ENCODE measurements around the gene TMEM250. TPM values are rescaled to one million over a fixed set of nuclear protein-coding genes. Genes with fewer than 3 reads are reported as not detected.

Gene TMEM250
- total RNA-seq, 3 donors from 2014 or later (not counting 1 experiment from before 2014, with no cell fraction given) = 19.5 to 34.3 (median 33.6) TPM

DNA sequence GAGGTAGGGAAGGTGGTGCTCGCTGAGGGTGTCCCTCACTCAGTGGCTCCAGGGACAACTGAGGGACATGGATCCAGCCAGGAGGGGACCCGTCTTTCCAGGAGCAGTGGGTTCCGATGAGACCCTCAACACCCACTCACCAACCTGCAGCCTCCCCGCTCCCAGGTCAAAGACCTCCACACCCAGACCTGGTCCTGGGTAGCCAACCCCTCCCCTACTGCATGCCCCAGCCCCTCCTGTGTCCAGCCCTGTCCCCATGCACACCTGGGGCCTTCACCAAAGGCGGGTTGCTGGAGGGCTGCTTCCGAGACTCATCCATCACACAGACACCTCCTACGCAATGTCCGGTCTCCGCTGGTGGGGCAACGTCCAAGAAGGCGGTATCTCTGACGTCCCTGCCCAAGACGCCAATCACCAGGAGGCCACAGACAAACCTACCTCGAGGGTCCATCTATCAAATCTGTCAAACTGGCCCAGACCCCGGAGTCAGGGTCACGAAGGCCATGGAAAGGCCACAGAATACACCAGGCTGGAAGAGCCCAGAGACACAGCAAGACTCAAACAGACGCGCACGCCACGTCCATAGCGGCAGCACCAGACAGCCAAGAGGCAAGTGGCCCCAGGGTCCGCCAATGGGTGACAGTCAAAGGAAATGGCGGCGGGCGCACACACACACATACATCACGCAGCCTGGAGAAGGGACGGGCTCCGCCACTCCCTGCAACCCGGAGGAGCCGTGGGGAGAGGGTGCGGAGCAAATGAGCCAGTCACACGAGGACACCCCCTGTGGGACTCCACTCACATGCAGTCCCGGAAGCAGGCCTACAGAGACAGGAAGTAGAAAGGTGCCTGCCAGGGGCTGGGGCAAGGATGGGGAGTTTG is 34.4 kb downstream of the TMEM250 start:
- DNase-seq = no peak
- TF ChIP-seq, protein P1, sequence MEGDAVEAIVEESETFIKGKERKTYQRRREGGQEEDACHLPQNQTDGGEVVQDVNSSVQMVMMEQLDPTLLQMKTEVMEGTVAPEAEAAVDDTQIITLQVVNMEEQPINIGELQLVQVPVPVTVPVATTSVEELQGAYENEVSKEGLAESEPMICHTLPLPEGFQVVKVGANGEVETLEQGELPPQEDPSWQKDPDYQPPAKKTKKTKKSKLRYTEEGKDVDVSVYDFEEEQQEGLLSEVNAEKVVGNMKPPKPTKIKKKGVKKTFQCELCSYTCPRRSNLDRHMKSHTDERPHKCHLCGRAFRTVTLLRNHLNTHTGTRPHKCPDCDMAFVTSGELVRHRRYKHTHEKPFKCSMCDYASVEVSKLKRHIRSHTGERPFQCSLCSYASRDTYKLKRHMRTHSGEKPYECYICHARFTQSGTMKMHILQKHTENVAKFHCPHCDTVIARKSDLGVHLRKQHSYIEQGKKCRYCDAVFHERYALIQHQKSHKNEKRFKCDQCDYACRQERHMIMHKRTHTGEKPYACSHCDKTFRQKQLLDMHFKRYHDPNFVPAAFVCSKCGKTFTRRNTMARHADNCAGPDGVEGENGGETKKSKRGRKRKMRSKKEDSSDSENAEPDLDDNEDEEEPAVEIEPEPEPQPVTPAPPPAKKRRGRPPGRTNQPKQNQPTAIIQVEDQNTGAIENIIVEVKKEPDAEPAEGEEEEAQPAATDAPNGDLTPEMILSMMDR (IDR thresholded peaks at IDR 0.05) = no peak
- Histone ChIP-seq H3K9me3 (ENCODE audit: control insufficient read depth, insufficient read depth, low read length) (no peaks in the 10 kb centered on the region), H3K36me3 (ENCODE audit: control insufficient read depth, insufficient read depth, low read length) (no peaks in the 10 kb centered on the region), H3K4me1 (ENCODE audit: control insufficient read depth, insufficient read depth, low read length) (peaks cover 25% of the 10 kb centered on the region), H3K4me3 (ENCODE audit: low read length) (no peak overlapping the region), H3K27me3 (ENCODE audit: control insufficient read depth, insufficient read depth, low read length) (no peaks in the 10 kb centered on the region), H3K27ac (ENCODE audit: low read length) (no peak overlapping the region)
- WGBS (ENCODE audit: insufficient coverage) = 87% methylated on average over 33 of the region's 33 CpGs
- no peak overlapping the region for H3K4me3 Mint-ChIP-seq
- H3K9me3 Mint-ChIP-seq = no peaks in the 10 kb centered on the region
- peak overlapping the region in 1 of 2 donors; percentile 9 for H3K27ac Mint-ChIP-seq
- no peak for ATAC-seq
- intact Hi-C loops (cut with micrococcal nuclease) = no loop called here
- peaks cover 26 to 31% of the 10 kb centered on the region in 2 donors for H3K4me1 Mint-ChIP-seq
- no peaks in the 10 kb centered on the region for H3K27me3 Mint-ChIP-seq (ENCODE audit: low read depth in 2 of 2)
- H3K36me3 Mint-ChIP-seq = no peaks in the 10 kb centered on the region

DNA sequence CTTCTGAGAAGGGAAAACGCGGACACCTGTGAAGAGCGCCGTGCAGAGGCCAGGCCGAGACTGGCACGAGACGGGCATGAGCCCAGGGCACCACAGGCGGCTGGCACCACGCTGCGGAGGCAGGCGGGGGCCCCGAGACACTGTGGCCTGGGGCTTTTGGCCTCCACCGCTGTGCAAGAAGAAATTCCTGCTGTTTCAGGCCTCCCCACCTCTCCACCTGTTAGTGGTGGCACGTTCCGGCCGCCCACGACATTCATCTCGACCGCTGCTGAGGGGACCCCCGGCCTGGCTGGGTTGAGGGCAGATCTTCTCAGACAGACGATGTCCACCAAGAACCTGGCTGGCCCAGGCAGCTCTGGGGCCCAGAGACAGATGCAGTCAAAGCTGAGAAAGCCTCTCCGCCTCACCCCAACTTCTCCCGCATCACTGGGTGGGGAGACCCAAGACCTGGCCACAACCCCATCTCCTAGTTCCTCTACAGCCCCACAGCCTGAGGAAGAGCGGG is 35.1 kb downstream of the TMEM250 start:
- WGBS (ENCODE audit: insufficient coverage) = 91% methylated on average over 24 of the region's 24 CpGs
- H3K9me3 Mint-ChIP-seq = no peaks in the 10 kb centered on the region
- TF ChIP-seq, protein P1 (IDR thresholded peaks at IDR 0.05) = no peak
- H3K27me3 Mint-ChIP-seq (ENCODE audit: low read depth in 2 of 2) = no peaks in the 10 kb centered on the region
- DNase-seq (no peak), ATAC-seq (no peak)
- Histone ChIP-seq H3K27ac (ENCODE audit: low read length) (no peak overlapping the region), H3K9me3 (ENCODE audit: control insufficient read depth, insufficient read depth, low read length) (no peaks in the 10 kb centered on the region), H3K4me3 (ENCODE audit: low read length) (no peak overlapping the region), H3K4me1 (ENCODE audit: control insufficient read depth, insufficient read depth, low read length) (peaks cover 22% of the 10 kb centered on the region), H3K36me3 (ENCODE audit: control insufficient read depth, insufficient read depth, low read length) (no peaks in the 10 kb centered on the region), H3K27me3 (ENCODE audit: control insufficient read depth, insufficient read depth, low read length) (no peaks in the 10 kb centered on the region)
- peak overlapping the region in 1 of 2 donors; percentile 9 for H3K27ac Mint-ChIP-seq
- intact Hi-C loops (cut with micrococcal nuclease) = no loop called here
- no peak overlapping the region for H3K4me3 Mint-ChIP-seq
- H3K4me1 Mint-ChIP-seq = peaks cover 32 to 37% of the 10 kb centered on the region in 2 donors
- no peaks in the 10 kb centered on the region for H3K36me3 Mint-ChIP-seq

- WGBS (ENCODE audit: insufficient coverage) = 85% methylated on average over 33 of the region's 34 CpGs
- H3K36me3 ChIP-seq (ENCODE audit: control insufficient read depth, insufficient read depth, low read length) = no peaks in the 10 kb centered on the region
- no peaks in the 10 kb centered on the region for H3K9me3 ChIP-seq (ENCODE audit: control insufficient read depth, insufficient read depth, low read length)
- H3K9me3 Mint-ChIP-seq = no peaks in the 10 kb centered on the region
- no peak for ATAC-seq
- intact Hi-C loops (cut with micrococcal nuclease) = no loop called here
- H3K4me3 Mint-ChIP-seq = no peak overlapping the region
- no peaks in the 10 kb centered on the region for H3K27me3 ChIP-seq (ENCODE audit: control insufficient read depth, insufficient read depth, low read length)
- H3K27me3 Mint-ChIP-seq (ENCODE audit: low read depth in 2 of 2) = no peaks in the 10 kb centered on the region
- H3K4me3 ChIP-seq (ENCODE audit: low read length) = no peak overlapping the region
- no peak for DNase-seq
- peaks cover 18% of the 10 kb centered on the region for H3K4me1 ChIP-seq (ENCODE audit: control insufficient read depth, insufficient read depth, low read length)
- TF ChIP-seq, protein P1 (IDR thresholded peaks at IDR 0.05) = no peak
- no peak overlapping the region for H3K27ac ChIP-seq (ENCODE audit: low read length)
- peaks cover 32 to 37% of the 10 kb centered on the region in 2 donors for H3K4me1 Mint-ChIP-seq
- H3K27ac Mint-ChIP-seq = no peak overlapping the region
- no peaks in the 10 kb centered on the region for H3K36me3 Mint-ChIP-seq
Measured at GRCh38 chr9:136082496-136083361, 35.9 kb downstream of the TMEM250 start.

All from natural killer cell (primary cell).